GM12874 (cell line): ENCODE results near the gene QSOX1.

Source experiments
- CTCF ChIP-seq: IDR thresholded peaks from 2 replicates; pipeline ENCODE4 v1.5.1; 2011; ENCODE audit warnings: low read depth, mild to moderate bottlenecking, control low read depth, low read length, moderate library complexity; ENCODE audit not compliant: insufficient read depth

The QSOX1 gene

GRCh38 chr1:180179162-180179957, 24.7 kb downstream of the QSOX1 start:
- no peak for TF ChIP-seq CTCF

GRCh38 chr1:180181048-180181447, 26.4 kb downstream of the QSOX1 start:
- TF ChIP-seq CTCF: peak; percentile 16; the same call in 1 of the 2 replicates

DNA sequence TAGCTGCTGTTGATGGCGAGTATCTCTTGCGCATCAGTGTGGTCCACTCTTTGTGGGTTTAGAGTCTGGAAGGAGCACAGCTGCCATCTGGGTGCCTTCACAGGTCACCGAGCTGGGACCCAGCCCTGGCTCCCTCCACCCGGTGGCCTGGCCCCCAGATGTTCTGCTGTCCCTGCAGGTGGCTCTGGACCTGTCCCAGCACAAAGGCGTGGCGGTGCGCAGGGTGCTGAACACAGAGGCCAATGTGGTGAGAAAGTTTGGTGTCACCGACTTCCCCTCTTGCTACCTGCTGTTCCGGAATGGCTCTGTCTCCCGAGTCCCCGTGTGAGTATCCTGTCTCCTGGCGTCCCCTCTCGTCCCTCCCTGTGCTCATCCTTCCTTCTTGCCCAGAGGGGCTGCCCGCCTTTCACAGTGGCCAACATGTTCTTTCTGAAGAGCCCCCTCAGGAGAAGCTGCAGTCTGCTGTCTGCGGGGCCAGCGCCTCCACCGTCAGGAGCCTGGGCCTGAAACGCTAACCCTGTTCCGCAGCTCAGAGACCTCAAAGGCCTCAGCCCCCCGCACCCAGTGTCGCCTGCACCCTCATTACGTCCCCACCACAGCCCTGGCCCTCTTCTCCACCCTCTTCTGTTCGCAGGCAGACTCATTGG, 27.4 kb downstream of the QSOX1 start:
- TF ChIP-seq CTCF: no peak

- TF ChIP-seq CTCF: no peak
These were observed 28.1 kb downstream of the QSOX1 start for GRCh38 chr1:180182643-180183311.

DNA sequence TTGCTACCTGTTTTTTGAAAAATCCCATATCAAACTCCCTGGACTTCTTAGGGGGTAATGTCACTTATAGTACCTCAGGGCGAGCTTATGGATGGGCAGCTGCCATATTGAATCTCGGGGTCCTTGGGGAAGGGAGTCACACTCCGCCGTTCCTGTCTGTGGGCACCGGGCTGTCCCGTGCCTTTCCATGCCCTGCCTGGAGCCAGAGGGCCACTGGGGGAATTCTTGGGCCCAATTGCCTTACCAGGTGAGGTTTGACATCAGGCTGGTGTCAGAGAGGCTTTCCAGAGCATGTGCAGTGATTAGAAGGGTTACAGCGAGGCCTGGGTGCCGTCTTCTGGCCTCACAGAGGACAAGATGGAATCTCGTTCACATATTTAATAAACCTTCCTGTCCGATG, 28.8 kb downstream of the QSOX1 start:
- no peak for TF ChIP-seq CTCF

DNA sequence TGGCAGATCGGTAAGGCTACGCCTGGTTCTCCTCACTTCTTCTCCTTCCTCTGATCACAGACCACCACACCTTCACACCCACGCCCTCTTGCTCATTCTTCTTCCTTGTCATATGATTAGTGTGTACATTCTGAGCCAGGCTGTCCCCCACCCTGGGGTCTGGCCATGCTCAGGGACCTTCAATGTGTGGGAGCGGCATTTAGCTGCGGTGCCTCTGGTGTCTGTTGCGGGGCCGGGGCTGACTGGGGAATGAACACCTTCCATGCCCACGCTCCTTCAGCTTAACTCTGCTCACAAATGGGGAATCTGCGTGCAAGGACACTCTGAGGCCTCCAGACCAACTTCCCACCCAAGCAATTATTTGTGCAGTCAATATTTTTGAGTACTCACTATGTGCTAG, 29.4 kb downstream of the QSOX1 start:
- no peak for TF ChIP-seq CTCF

DNA sequence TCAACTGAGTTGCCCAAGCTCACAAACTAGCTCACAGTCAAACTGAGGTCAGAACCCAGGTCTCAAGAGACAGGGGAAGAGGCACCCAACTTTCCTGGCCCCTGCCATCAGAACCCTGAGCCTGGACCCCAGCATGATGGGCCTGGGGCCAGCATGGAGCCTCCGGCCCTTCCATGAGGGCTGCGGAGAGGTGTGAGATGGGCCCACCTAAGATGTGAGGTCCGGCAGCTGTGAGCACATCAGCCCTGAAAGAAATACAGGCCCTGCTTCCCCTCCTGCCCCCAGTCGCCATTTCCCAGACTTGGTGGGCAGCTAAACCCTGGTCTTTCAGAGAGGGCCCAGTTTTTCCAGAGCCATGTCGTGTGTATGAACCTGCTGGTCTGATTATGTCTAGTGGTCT, 30.6 kb downstream of the QSOX1 start:
- TF ChIP-seq CTCF: no peak
